ENCODE data around the gene ARID1B. TPM values are rescaled to one million over a fixed set of nuclear protein-coding genes. Genes with fewer than 3 reads are reported as not detected.
A peak's percentile ranks its signal among the peaks of the same experiment; 100 is the strongest.

ARID1B gene
- total and polyA plus RNA-seq, 7 donors = 8.4 to 115 (median 69.6) TPM

GRCh38 chr6:157233156-157233555 lies 456.0 kb downstream of the ARID1B start:
- peak; percentile 20 for DNase-seq
- H3K4me1 ChIP-seq = peaks cover 0 to 28% (median 23%) of the 10 kb centered on the region in 4 donors
- 88 to 92% methylated on average over 2 of the region's 2 CpGs for WGBS, 2 donors

GRCh38 chr6:157233686-157234085 lies 456.5 kb downstream of the ARID1B start:
- no peaks in the 10 kb centered on the region for H3K36me3 ChIP-seq
- DNase-seq = peak; percentile 48
- H3K27me3 ChIP-seq = peaks cover 0 to 4% (median 0%) of the 10 kb centered on the region in 3 donors
- WGBS, 2 donors = 34 to 81% methylated on average over 3 of the region's 3 CpGs
- H3K9me3 ChIP-seq = no peaks in the 10 kb centered on the region
- intact Hi-C loops (cut with DNase I) = no loop called here
- no peak overlapping the region for H3K4me3 ChIP-seq
- TF ChIP-seq CTCF (IDR thresholded peaks at IDR 0.05) = no peak
- TF ChIP-seq POLR2A (IDR thresholded peaks at IDR 0.05) = no peak
- peaks cover 0 to 28% (median 23%) of the 10 kb centered on the region in 4 donors for H3K4me1 ChIP-seq
- no peak overlapping the region for H3K27ac ChIP-seq

More at GRCh38 chr6:157233156-157233555, 456.0 kb downstream of the ARID1B start:
- Histone ChIP-seq H3K27ac (no peak overlapping the region), H3K4me3 (no peak overlapping the region), H3K9me3 (no peaks in the 10 kb centered on the region), H3K36me3 (no peaks in the 10 kb centered on the region), H3K27me3 (peaks cover 0 to 4% (median 0%) of the 10 kb centered on the region in 3 donors)
- intact Hi-C loops (cut with DNase I) = no loop called here
- TF ChIP-seq EP300 (IDR thresholded peaks at IDR 0.05) (no peak), POLR2A (IDR thresholded peaks at IDR 0.05) (no peak), CTCF (IDR thresholded peaks at IDR 0.05) (no peak), POLR2AphosphoS5 (IDR thresholded peaks at IDR 0.05) (no peak)

GRCh38 chr6:157235600-157236039 lies 458.4 kb downstream of the ARID1B start:
- H3K4me3 ChIP-seq = peak overlapping the region; percentile 38 to 63 (median 53)
- H3K36me3 ChIP-seq = no peaks in the 10 kb centered on the region
- peak; percentile 82 for DNase-seq
- TF ChIP-seq POLR2A (IDR thresholded peaks at IDR 0.05) (no peak), POLR2AphosphoS5 (IDR thresholded peaks at IDR 0.05) (peak in 3 of 4 donors; percentile 9 to 42 (median 33)), EP300 (IDR thresholded peaks at IDR 0.05) (no peak), CTCF (IDR thresholded peaks at IDR 0.05) (peak; percentile 20 to 68 (median 54))
- peaks cover 0 to 4% (median 0%) of the 10 kb centered on the region in 3 donors for H3K27me3 ChIP-seq
- intact Hi-C loops (cut with DNase I) = loop anchor here (2.0 kb wide), 1 partner anchor 39 kb away; no protein-coding TSS in a partner anchor
- H3K27ac ChIP-seq = peak overlapping the region; percentile 67 to 84 (median 74)
- H3K4me1 ChIP-seq = peaks cover 0 to 42% (median 37%) of the 10 kb centered on the region in 4 donors
- WGBS, 2 donors = 1% methylated on average over 28 of the region's 28 CpGs
- no peaks in the 10 kb centered on the region for H3K9me3 ChIP-seq

GRCh38 chr6:157236040-157236725 lies 459.0 kb downstream of the ARID1B start:
- H3K9me3 ChIP-seq = no peaks in the 10 kb centered on the region
- WGBS, 2 donors = 3 to 6% methylated on average over 76 of the region's 76 CpGs
- H3K36me3 ChIP-seq = no peaks in the 10 kb centered on the region
- H3K4me1 ChIP-seq = peaks cover 0 to 48% (median 41%) of the 10 kb centered on the region in 4 donors
- peaks cover 0 to 4% (median 0%) of the 10 kb centered on the region in 3 donors for H3K27me3 ChIP-seq
- H3K27ac ChIP-seq = peak overlapping the region; percentile 67 to 84 (median 74)
- intact Hi-C loops (cut with DNase I) = loop anchor here (2.0 kb wide), 1 partner anchor 39 kb away; no protein-coding TSS in a partner anchor
- peak overlapping the region; percentile 38 to 63 (median 53) for H3K4me3 ChIP-seq
- peak; percentile 66 for DNase-seq
- TF ChIP-seq POLR2AphosphoS5 (IDR thresholded peaks at IDR 0.05) = no peak
- TF ChIP-seq EP300 (IDR thresholded peaks at IDR 0.05) = no peak
- no peak for TF ChIP-seq CTCF (IDR thresholded peaks at IDR 0.05)
- TF ChIP-seq POLR2A (IDR thresholded peaks at IDR 0.05) = no peak
